Fibroblast of lung (primary cell): ENCODE results near the gene NEDD4L. TPM values are rescaled to one million over a fixed set of nuclear protein-coding genes. Genes with fewer than 3 reads are reported as not detected.
A peak's percentile ranks its signal among the peaks of the same experiment; 100 is the strongest.

ENCODE experiments used
- DNase-seq, 2 donors: peaks; one replicate each; pipeline versions ENCODE4 v3.0.0 to v3.0.0-alpha.2; 2010; ENCODE audit warnings: low read depth in 2 of 2
- H2AFZ ChIP-seq: 2 replicates; pipeline ENCODE4 v1.5.1; 2012; ENCODE audit warnings: low read length, control low read depth, inconsistent platforms
- H3K27ac ChIP-seq: 2 replicates; pipeline ENCODE4 v1.5.1; 2011; ENCODE audit warnings: low read length, control low read depth; ENCODE audit not compliant: insufficient read depth
- H3K27me3 ChIP-seq: 2 replicates; pipeline ENCODE4 v1.5.1; 2011; ENCODE audit warnings: mild to moderate bottlenecking, low read length; ENCODE audit not compliant: control insufficient read depth, insufficient read depth
- H3K36me3 ChIP-seq: 2 replicates; pipeline ENCODE4 v1.5.1; 2011; ENCODE audit warnings: low read length; ENCODE audit not compliant: control insufficient read depth, insufficient read depth
- H3K4me1 ChIP-seq: 2 replicates; pipeline ENCODE4 v1.5.1; 2011; ENCODE audit warnings: low read length; ENCODE audit not compliant: control insufficient read depth, insufficient read depth; ENCODE audit errors: extremely low read depth
- H3K4me2 ChIP-seq: 2 replicates; pipeline ENCODE4 v1.5.1; 2011; ENCODE audit warnings: low read length, control low read depth; ENCODE audit not compliant: insufficient read depth; ENCODE audit errors: extremely low read depth
- H3K4me3 ChIP-seq, 4 experiments: fragments of 200-600 bp in 1 of 4; sonication (generic) in 1 of 4; replicated peaks in 1 of 4; 2 replicates each; pipeline ENCODE4 v1.5.1; 2011 to 2016; ENCODE audit warnings: low read length in 4 of 4, low read depth in 3 of 4, mild to moderate bottlenecking in 3 of 4, control low read depth in 2 of 4, inconsistent platforms in 1 of 4, mixed read lengths in 1 of 4; ENCODE audit not compliant: insufficient read depth in 1 of 4; ENCODE audit errors: control extremely low read depth in 1 of 4
- H3K79me2 ChIP-seq: 2 replicates; pipeline ENCODE4 v1.5.1; 2012; ENCODE audit warnings: mild to moderate bottlenecking, low read length, inconsistent platforms; ENCODE audit not compliant: control insufficient read depth, insufficient read depth
- H3K9ac ChIP-seq: 2 replicates; pipeline ENCODE4 v1.5.1; 2011; ENCODE audit warnings: mild to moderate bottlenecking, low read length, control low read depth; ENCODE audit not compliant: insufficient read depth
- H3K9me3 ChIP-seq: 2 replicates; pipeline ENCODE4 v1.5.1; 2012; ENCODE audit warnings: low read depth, low read length; ENCODE audit not compliant: control insufficient read depth, insufficient read depth
- H4K20me1 ChIP-seq: 2 replicates; pipeline ENCODE4 v1.5.1; 2011; ENCODE audit warnings: low read length; ENCODE audit not compliant: control insufficient read depth, insufficient read depth; ENCODE audit errors: extremely low read depth
- EZH2 ChIP-seq: IDR thresholded peaks from 2 replicates; pipeline ENCODE4 v1.5.1; 2012; ENCODE audit warnings: low read length, control low read depth, mild to moderate bottlenecking; ENCODE audit errors: missing control alignments
- polyA plus RNA-seq, 2 donors: library from polyadenylated mRNA; depleted of rRNA in 1 of 2; stranded (reverse) in 1 of 2; unstranded in 1 of 2; fragments of >200 nt; gene quantifications; 2 replicates each; pipeline ENCODE4 v1.2.1, GENCODE V29; 2011 to 2012; ENCODE audit warnings: missing spikeins in 1 of 2
- total RNA-seq: library from RNA; depleted of rRNA; stranded (reverse); fragments of >200 nt; gene quantifications from 2 replicates; pipeline ENCODE4 v1.2.1, GENCODE V29; 2014
- TF ChIP-seq, protein P1 (sequence below), 2 donors: IDR thresholded peaks in 1 of 2; conservative IDR thresholded peaks in 1 of 2; 1 replicate in 1 of 2; 2 replicates in 1 of 2; pipeline ENCODE4 v1.5.1; 2011 to 2012; ENCODE audit warnings: low read length in 2 of 2, control low read depth in 1 of 2, inconsistent platforms in 1 of 2, low read depth in 1 of 2, mild to moderate bottlenecking in 1 of 2

Gene NEDD4L
- total and polyA plus RNA-seq, 2 donors (not counting 1 experiment from before 2014, with no cell fraction given) = 5.5 to 18.7 TPM

DNA sequence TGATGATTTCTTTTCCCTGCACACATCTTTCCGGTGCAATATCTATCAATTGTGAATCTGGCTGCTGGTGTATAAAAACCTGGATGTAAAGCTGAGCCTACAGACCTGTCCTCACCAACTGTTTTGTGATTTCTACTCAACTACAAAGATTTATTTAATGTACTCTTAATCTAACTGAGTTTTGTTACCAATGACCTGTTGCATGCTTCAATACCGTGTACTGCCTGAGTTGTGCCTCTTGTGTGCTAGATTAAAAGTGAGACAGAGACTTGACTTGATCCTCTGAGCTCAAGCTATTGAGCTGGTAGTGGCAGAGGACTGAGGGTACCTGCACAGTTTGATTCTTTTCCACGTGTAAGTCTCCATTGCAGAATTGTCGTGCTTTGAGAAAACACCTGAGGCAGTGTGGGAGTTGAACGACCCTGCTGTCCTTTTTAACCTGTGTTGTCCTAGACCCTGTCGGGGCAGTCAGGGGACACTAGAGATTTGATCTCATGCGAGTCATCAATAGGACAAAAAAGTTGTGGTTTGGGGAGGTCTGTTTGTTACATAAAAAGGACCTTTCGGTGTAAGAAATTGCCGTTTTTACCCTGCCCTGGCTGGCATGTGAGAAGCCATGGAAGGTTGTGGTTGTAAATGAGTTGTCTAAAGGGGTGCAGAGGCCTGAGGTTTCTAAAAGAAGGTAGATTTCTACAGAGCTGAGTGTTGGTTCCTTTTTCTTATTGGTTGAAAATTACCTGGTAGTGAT is 353.5 kb downstream of the NEDD4L start:
- DNase-seq = no peak
- no peaks in the 10 kb centered on the region for H3K9me3 ChIP-seq
- H3K27me3 ChIP-seq = no peaks in the 10 kb centered on the region
- no peaks in the 10 kb centered on the region for H3K36me3 ChIP-seq
- TF ChIP-seq, protein P1, sequence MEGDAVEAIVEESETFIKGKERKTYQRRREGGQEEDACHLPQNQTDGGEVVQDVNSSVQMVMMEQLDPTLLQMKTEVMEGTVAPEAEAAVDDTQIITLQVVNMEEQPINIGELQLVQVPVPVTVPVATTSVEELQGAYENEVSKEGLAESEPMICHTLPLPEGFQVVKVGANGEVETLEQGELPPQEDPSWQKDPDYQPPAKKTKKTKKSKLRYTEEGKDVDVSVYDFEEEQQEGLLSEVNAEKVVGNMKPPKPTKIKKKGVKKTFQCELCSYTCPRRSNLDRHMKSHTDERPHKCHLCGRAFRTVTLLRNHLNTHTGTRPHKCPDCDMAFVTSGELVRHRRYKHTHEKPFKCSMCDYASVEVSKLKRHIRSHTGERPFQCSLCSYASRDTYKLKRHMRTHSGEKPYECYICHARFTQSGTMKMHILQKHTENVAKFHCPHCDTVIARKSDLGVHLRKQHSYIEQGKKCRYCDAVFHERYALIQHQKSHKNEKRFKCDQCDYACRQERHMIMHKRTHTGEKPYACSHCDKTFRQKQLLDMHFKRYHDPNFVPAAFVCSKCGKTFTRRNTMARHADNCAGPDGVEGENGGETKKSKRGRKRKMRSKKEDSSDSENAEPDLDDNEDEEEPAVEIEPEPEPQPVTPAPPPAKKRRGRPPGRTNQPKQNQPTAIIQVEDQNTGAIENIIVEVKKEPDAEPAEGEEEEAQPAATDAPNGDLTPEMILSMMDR (conservative IDR thresholded peaks at IDR 0.05 in 1 of 2, IDR thresholded peaks at IDR 0.05 in 1 of 2; ENCODE audit: low read depth in 1 of 2, low read length in 2 of 2) = no peak
- no peak for TF ChIP-seq EZH2
- no peaks in the 10 kb centered on the region for H4K20me1 ChIP-seq
- no peak overlapping the region for H3K27ac ChIP-seq
- H3K4me3 ChIP-seq = no peak overlapping the region
- H2AFZ ChIP-seq = no peak overlapping the region
- no peaks in the 10 kb centered on the region for H3K79me2 ChIP-seq
- no peak overlapping the region for H3K4me2 ChIP-seq
- no peaks in the 10 kb centered on the region for H3K4me1 ChIP-seq
- H3K9ac ChIP-seq = no peak overlapping the region

DNA sequence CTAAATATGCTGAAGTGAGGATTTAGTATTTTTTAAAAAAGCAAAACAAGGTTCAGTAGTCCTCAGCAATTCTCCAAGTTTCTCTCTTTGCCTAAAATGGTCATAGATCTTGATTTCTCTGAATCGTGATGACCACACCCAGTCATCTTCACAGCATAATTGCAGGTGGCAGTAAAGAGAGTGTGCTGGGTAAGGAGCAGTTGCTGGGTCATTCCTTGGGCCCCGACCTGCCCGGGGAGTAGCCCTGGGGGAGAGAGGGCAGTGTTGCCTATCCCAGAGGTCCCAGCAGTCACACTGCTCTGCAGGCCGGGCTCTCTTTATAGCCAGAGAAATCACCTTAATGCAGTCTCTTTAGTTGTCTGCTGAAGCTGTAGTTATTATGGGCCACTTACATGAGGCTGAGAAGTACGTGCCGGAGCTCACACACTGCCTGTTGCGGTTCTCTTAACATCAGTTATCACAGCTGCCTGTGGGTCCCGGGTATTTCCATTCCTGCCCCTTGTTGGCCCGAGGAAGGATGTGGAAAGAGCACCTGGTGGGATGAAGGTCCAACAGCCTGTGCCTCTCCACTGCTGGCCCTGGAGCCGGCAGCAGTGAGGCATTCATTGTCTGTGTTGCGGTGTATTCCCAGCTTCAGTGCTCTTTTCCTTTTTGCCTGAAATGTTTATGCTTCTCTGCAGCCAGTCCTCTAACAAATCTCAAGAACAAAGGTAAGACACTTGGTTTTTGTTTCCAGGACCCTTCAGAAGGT is 354.8 kb downstream of the NEDD4L start:
- no peaks in the 10 kb centered on the region for H4K20me1 ChIP-seq
- H3K4me1 ChIP-seq = no peaks in the 10 kb centered on the region
- H3K4me3 ChIP-seq = no peak overlapping the region
- no peak overlapping the region for H3K9ac ChIP-seq
- no peak overlapping the region for H3K27ac ChIP-seq
- H3K36me3 ChIP-seq = no peaks in the 10 kb centered on the region
- H3K27me3 ChIP-seq = no peaks in the 10 kb centered on the region
- no peak overlapping the region for H2AFZ ChIP-seq
- DNase-seq = no peak
- no peak for TF ChIP-seq EZH2
- TF ChIP-seq, protein P1 (conservative IDR thresholded peaks at IDR 0.05 in 1 of 2, IDR thresholded peaks at IDR 0.05 in 1 of 2; ENCODE audit: low read depth in 1 of 2, low read length in 2 of 2) = no peak
- no peaks in the 10 kb centered on the region for H3K79me2 ChIP-seq
- H3K4me2 ChIP-seq = no peak overlapping the region
- H3K9me3 ChIP-seq = no peaks in the 10 kb centered on the region

DNA sequence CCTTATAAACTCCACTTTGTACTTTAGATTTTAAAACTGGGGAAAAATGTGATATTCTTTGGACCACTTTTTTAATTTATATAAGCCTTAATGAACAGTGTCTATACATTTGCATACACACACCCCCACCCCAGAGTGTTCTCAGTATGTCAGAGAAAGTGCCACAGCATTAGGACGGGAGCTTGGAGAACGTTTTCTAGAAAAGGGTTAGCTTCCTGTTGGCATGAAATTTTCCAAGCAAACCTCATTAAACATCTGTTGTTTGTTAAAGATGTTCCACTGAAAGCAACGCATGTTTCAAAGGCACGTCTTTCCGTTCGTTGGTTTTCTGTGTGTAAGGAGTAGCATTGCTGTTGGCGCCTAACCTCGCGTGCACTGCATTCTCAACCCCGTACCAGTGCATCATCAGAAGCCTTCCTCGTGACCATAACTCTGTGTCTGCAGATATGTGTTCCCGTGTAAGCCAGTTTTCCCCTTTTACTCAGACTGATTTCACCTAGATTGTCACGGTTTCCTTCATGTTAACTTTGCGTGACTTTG is 356.4 kb downstream of the NEDD4L start:
- H3K27me3 ChIP-seq = no peaks in the 10 kb centered on the region
- H3K9ac ChIP-seq = no peak overlapping the region
- no peak overlapping the region for H3K27ac ChIP-seq
- no peaks in the 10 kb centered on the region for H3K79me2 ChIP-seq
- no peaks in the 10 kb centered on the region for H4K20me1 ChIP-seq
- TF ChIP-seq, protein P1 (conservative IDR thresholded peaks at IDR 0.05 in 1 of 2, IDR thresholded peaks at IDR 0.05 in 1 of 2; ENCODE audit: low read depth in 1 of 2, low read length in 2 of 2) = no peak
- no peak overlapping the region for H3K4me3 ChIP-seq
- H2AFZ ChIP-seq = no peak overlapping the region
- no peaks in the 10 kb centered on the region for H3K36me3 ChIP-seq
- H3K4me2 ChIP-seq = no peak overlapping the region
- H3K9me3 ChIP-seq = no peaks in the 10 kb centered on the region
- H3K4me1 ChIP-seq = no peaks in the 10 kb centered on the region
- peak in 1 of 2 donors; percentile 38 for DNase-seq
